Stimulated activated CD4-positive, alpha-beta T cell treated with anti-CD3 and anti-CD28 coated beads, TNF-alpha, amount 100 ng/mL, for 4 hours (primary cell): ENCODE measurements around the gene MTFMT.
"Not testable (repeated sequence)": the region's sequence is repeated elsewhere in the genome, so short reads cannot be mapped to it uniquely, and the experiment has no call there.

Experiments
- DNase-seq, 3 experiments: peaks; one replicate each; pipeline ENCODE4 v3.0.0-alpha.2; 2020; ENCODE audit warnings: low read depth in 3 of 3

Gene MTFMT

GRCh38 chr15:65028921-65029735 is at the start of gene MTFMT:
Gene MTFMT (minus strand): TSS chr15:65029639. CDS start chr15:65029613, 26 bp downstream.
- DNase-seq = peak; percentile 90 to 97 (median 90)

GRCh38 chr15:65077981-65078352 is 48.5 kb upstream of the MTFMT start:
- peak; percentile 13 to 21 (median 15) for DNase-seq

- no peak for DNase-seq
These were observed 48.0 kb upstream of the MTFMT start for GRCh38 chr15:65077291-65077980.

- no peak for DNase-seq
These were observed 47.2 kb upstream of the MTFMT start, which contains the start of gene KBTBD13 for GRCh38 chr15:65076486-65077290. Gene KBTBD13 (plus strand): TSS chr15:65076746. CDS start chr15:65076816, 70 bp downstream.

- DNase-seq = not testable (repeated sequence)
These were observed 46.4 kb upstream of the MTFMT start for GRCh38 chr15:65075607-65076395.

GRCh38 chr15:65074946-65075345 is 45.5 kb upstream of the MTFMT start:
- DNase-seq = not testable (repeated sequence)

- no peak for DNase-seq
These were observed 43.2 kb upstream of the MTFMT start for GRCh38 chr15:65072617-65073016.

GRCh38 chr15:65072027-65072426 is 42.6 kb upstream of the MTFMT start:
- DNase-seq = no peak

GRCh38 chr15:65071381-65071811 is 42.0 kb upstream of the MTFMT start:
- DNase-seq = no peak

- no peak for DNase-seq
These were observed 40.5 kb upstream of the MTFMT start for GRCh38 chr15:65069779-65070546.

- DNase-seq = no peak
These were observed 39.7 kb upstream of the MTFMT start for GRCh38 chr15:65069179-65069578.

GRCh38 chr15:65068403-65068788 is 39.0 kb upstream of the MTFMT start:
- no peak for DNase-seq

GRCh38 chr15:65067645-65068402 is 38.4 kb upstream of the MTFMT start, which contains the start of gene RASL12:
Gene RASL12 (minus strand): TSS chr15:65067991. CDS start chr15:65067835, 156 bp downstream.
- no peak for DNase-seq

- no peak for DNase-seq
These were observed 37.8 kb upstream of the MTFMT start for GRCh38 chr15:65067317-65067644.

GRCh38 chr15:65066635-65067316 is 37.3 kb upstream of the MTFMT start:
- no peak for DNase-seq

- no peak for DNase-seq
These were observed 36.7 kb upstream of the MTFMT start for GRCh38 chr15:65066001-65066634.

- DNase-seq = no peak
These were observed 33.3 kb upstream of the MTFMT start for GRCh38 chr15:65062726-65063125.

GRCh38 chr15:65062061-65062460 is 32.6 kb upstream of the MTFMT start:
- no peak for DNase-seq
